Lower lobe of right lung (tissue), 2 donors: ENCODE results near the gene ECEL1. TPM values are rescaled to one million over a fixed set of nuclear protein-coding genes. Genes with fewer than 3 reads are reported as not detected.

Source experiments
- ATAC-seq, 2 donors: fragments of 200-7000 bp; cut with Tn5 transposase; one replicate each; pipeline ENCODE4 v1.9.1; 2020 to 2022; ENCODE audit warnings: mild to moderate bottlenecking in 2 of 2, moderate library complexity in 2 of 2
- DNase-seq: peaks from one replicate; pipeline ENCODE4 v3.0.0-alpha.2; 2020
- H3K27ac ChIP-seq: fragments of 200-600 bp; one replicate; pipeline ENCODE4 v1.8.0; 2022
- H3K27me3 ChIP-seq: fragments of 200-600 bp; one replicate; pipeline ENCODE4 v1.8.0; 2022; ENCODE audit warnings: low read depth
- H3K36me3 ChIP-seq: fragments of 200-600 bp; one replicate; pipeline ENCODE4 v1.8.0; 2022; ENCODE audit warnings: mild to moderate bottlenecking
- H3K4me1 ChIP-seq: fragments of 200-600 bp; one replicate; pipeline ENCODE4 v1.8.0; 2022
- H3K4me3 ChIP-seq: fragments of 200-600 bp; one replicate; pipeline ENCODE4 v1.8.0; 2022; ENCODE audit warnings: mild to moderate bottlenecking
- H3K9me3 ChIP-seq: fragments of 200-600 bp; one replicate; pipeline ENCODE4 v1.8.0; 2022
- intact Hi-C: fragments of 100-400 bp; cut with DNase I; formaldehyde crosslinking; loops from one replicate; pipeline ENCODE4 v1.11.0; 2022
- total RNA-seq: library from RNA; stranded (reverse); fragmentation: NEBNext Ultra II Directional; extraction: Animal tissue kit (Norgen Biotek cat#: 25700); gene quantifications from one replicate; pipeline ENCODE4 v1.2.1, GENCODE V29; 2021
- TF ChIP-seq, protein P1 (sequence below): fragments of 200-600 bp; IDR thresholded peaks from one replicate; pipeline ENCODE4 v1.8.0; 2022; ENCODE audit warnings: antibody characterized with exemption, mild to moderate bottlenecking
- donor health status: DM: no; HTN: yes; CAD: no; lungs with severe emphysema.

ECEL1 gene
- total RNA-seq, 1 donor from 2014 or later: 1.0 TPM

DNA sequence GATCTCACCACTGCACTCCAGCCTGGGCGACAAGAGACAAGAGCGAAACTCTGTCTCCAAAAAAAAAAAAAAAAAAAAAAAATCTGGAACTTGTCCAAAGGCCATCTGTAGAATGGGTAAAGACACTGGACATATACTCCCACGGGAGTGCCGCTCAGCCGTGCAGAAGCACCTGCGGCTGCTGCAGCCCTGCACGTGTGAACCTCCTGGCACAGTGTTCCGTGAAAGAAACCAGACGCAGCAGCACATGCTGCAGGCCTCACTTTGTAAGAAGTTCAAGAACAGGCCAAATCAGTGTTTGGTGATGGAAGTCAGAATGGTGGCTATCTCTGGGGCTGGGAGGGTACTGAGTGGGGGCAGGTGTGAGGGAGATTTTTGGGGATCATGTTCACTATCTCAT lies 44.8 kb upstream of the ECEL1 start:
- no peaks in the 10 kb centered on the region for H3K36me3 ChIP-seq

DNA sequence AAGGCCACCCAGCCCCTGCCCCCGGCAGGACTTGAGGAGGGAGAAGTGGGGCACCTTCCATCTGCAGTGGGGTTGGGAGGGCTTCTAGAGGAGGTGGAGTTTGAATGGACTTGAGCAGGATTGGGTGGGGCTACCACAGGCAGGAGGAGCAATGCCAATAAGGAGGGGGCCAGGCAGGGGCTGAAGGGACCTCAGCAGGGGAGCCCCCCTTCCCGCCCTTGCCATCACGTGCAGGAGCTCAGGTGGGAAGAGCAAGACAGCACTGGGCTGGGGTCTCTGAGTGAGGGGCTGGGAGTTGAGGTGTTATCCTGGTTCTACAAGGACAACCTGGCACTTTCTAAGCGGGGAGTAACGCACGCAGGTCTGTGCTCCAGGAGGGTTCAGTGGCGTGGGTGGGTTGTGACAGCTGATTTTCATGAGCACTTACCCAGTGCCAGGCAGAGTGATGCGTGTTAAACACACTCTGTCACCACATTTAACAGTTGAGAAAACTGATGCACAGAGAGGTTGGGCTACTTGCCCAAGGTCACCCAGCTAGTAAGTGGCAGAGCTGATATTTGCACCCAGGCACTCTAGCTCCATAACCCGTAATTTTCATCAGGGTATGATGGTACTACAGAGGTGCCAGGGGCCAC lies 43.1 kb upstream of the ECEL1 start:
- ATAC-seq (no peak), DNase-seq (peak; percentile 32)
- Histone ChIP-seq H3K27me3 (peaks cover 27% of the 10 kb centered on the region), H3K9me3 (no peaks in the 10 kb centered on the region), H3K36me3 (no peaks in the 10 kb centered on the region), H3K4me1 (no peaks in the 10 kb centered on the region), H3K27ac (no peak overlapping the region), H3K4me3 (no peak overlapping the region)
- intact Hi-C loops: no loop called here
- TF ChIP-seq, protein P1, sequence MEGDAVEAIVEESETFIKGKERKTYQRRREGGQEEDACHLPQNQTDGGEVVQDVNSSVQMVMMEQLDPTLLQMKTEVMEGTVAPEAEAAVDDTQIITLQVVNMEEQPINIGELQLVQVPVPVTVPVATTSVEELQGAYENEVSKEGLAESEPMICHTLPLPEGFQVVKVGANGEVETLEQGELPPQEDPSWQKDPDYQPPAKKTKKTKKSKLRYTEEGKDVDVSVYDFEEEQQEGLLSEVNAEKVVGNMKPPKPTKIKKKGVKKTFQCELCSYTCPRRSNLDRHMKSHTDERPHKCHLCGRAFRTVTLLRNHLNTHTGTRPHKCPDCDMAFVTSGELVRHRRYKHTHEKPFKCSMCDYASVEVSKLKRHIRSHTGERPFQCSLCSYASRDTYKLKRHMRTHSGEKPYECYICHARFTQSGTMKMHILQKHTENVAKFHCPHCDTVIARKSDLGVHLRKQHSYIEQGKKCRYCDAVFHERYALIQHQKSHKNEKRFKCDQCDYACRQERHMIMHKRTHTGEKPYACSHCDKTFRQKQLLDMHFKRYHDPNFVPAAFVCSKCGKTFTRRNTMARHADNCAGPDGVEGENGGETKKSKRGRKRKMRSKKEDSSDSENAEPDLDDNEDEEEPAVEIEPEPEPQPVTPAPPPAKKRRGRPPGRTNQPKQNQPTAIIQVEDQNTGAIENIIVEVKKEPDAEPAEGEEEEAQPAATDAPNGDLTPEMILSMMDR: no peak

More for the DNA sequence above, 44.8 kb upstream of the ECEL1 start:
- H3K4me1 ChIP-seq: no peaks in the 10 kb centered on the region
- ATAC-seq: no peak
- H3K9me3 ChIP-seq: no peaks in the 10 kb centered on the region
- H3K27me3 ChIP-seq: peaks cover 15% of the 10 kb centered on the region
- DNase-seq: peak; percentile 24
- TF ChIP-seq, protein P1: no peak
- H3K4me3 ChIP-seq: no peak overlapping the region
- intact Hi-C loops: no loop called here
- no peak overlapping the region for H3K27ac ChIP-seq

DNA sequence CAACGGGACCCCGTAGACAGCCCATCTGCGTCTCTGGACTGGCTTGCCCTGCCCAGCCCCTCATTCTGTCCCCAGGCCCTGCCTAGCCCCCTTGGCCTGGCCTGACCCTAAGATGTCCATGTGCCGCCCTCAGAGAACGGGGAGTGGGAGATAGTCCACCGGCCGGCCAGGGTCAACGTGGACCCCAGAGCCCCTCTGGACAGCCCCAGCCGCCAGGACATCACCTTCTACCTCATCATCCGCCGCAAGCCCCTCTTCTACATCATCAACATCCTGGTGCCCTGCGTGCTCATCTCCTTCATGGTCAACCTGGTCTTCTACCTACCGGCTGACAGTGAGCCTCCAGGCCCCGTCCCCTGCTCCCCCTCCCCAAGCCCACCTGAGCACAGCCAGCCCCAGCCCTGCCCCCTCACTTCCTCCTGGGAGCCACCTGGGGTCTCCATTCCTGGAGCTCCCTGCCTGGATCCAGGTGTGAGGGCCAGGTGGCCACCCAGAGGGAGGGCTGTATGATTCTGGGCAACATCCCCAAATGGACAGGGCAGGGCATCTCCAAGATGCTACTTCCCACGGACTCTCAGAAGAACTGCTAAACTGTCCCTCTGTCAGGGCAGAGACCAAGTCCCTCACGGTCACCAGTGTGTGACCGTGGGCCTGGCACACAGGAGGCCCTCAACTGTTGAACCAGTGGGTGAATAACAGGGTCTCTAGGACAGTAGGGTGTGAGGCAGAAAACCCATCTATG lies 42.3 kb upstream of the ECEL1 start:
- H3K36me3 ChIP-seq: no peaks in the 10 kb centered on the region
- H3K27me3 ChIP-seq: peaks cover 35% of the 10 kb centered on the region
- ATAC-seq (no peak), DNase-seq (peak; percentile 39)
- no peak overlapping the region for H3K4me3 ChIP-seq
- H3K27ac ChIP-seq: no peak overlapping the region
- intact Hi-C loops: no loop called here
- TF ChIP-seq, protein P1: no peak
- no peaks in the 10 kb centered on the region for H3K4me1 ChIP-seq
- H3K9me3 ChIP-seq: no peaks in the 10 kb centered on the region

DNA sequence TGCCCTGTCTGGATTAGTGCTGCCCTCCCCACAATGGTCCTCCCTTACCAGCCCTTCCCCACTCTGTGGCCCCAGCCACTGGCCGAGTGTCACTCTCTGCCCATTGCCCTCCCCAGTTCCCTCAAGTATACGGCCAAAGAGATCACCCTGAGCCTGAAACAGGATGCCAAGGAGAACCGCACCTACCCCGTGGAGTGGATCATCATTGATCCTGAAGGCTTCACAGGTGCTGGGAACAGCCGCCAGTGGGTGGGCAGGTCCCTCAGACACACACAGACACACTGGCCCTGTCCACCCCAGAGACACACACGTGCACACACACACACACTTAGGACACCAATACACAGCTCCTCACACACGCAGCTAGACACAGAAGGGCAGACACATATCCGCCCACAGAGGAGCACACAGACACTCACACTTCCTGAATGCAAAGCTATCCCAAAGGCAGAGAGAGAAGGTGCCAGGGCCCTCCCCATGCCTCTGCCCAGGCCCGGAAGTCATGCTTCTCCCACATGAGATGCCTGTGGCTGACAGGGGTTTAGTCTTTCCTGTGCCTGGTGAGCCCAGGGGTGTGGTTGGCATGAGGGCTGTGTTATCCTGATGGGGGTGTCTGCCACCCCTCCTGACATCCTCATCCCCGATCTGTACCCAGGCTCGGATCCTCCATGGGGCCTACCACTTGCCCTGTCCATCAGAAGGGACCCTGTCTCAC lies 41.3 kb upstream of the ECEL1 start:
- DNase-seq (peak; percentile 38), ATAC-seq (peak in 1 of 2 donors; percentile 18)
- intact Hi-C loops: no loop called here

DNA sequence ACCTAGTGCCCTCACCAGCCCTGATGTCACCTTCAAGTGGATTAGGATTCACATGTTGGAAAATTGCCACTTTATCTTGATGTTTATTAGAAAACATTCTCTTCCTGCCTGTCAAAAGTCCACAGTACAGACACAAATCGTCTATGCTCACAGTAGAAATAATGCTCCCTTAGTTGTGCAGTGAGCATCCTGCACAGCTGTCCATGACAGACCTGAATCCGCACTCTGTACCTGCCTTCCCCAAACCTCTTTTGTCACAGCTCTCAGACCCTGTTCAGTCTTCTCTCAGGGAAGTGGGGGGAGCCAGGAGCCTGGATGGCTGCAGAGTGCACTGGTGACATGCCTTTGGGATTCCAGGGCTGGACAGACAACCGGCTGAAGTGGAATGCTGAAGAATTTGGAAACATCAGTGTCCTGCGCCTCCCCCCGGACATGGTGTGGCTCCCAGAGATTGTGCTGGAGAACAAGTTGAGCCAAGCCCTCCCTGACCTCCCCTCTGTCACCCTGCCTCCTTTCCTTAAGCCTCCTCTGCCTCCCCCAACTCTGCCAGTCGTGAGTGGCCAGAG lies 40.4 kb upstream of the ECEL1 start:
- intact Hi-C loops: no loop called here
- ATAC-seq (no peak), DNase-seq (no peak)
- H3K36me3 ChIP-seq: no peaks in the 10 kb centered on the region
- TF ChIP-seq, protein P1: no peak
- H3K27ac ChIP-seq: no peak overlapping the region
- H3K4me1 ChIP-seq: peaks cover 12% of the 10 kb centered on the region
- H3K9me3 ChIP-seq: no peaks in the 10 kb centered on the region
- H3K27me3 ChIP-seq: peaks cover 54% of the 10 kb centered on the region
- no peak overlapping the region for H3K4me3 ChIP-seq

More for the DNA sequence above, 41.3 kb upstream of the ECEL1 start:
- Histone ChIP-seq H3K27ac (no peak overlapping the region), H3K27me3 (peaks cover 44% of the 10 kb centered on the region), H3K4me1 (peaks cover 5% of the 10 kb centered on the region), H3K4me3 (no peak overlapping the region), H3K9me3 (no peaks in the 10 kb centered on the region), H3K36me3 (no peaks in the 10 kb centered on the region)
- TF ChIP-seq, protein P1: no peak
